Measurements from ENCODE around the gene PRKCE. TPM values are rescaled to one million over a fixed set of nuclear protein-coding genes. Genes with fewer than 3 reads are reported as not detected.

The PRKCE gene
- total and polyA plus RNA-seq, 2 donors (not counting 1 experiment from before 2014, with no cell fraction given): 23.6 to 271 TPM

GRCh38 chr2:45826884-45827635 is 175.6 kb downstream of the PRKCE start:
- H3K27ac Mint-ChIP-seq: no peak overlapping the region
- no peaks in the 10 kb centered on the region for H3K27me3 Mint-ChIP-seq
- H3K4me3 Mint-ChIP-seq: no peak overlapping the region
- intact Hi-C loops (cut with micrococcal nuclease): no loop called here
- Histone ChIP-seq H3K79me2 (ENCODE audit: control insufficient read depth, insufficient read depth, low read length) (peaks cover 67% of the 10 kb centered on the region), H3K9ac (ENCODE audit: low read length) (no peak overlapping the region), H3K36me3 (replicated peaks in 1 of 2; ENCODE audit: control extremely low read depth in 1 of 2, control insufficient read depth in 1 of 2, extremely low read depth in 1 of 2, insufficient read depth in 2 of 2, low read length in 1 of 2) (no peaks in the 10 kb centered on the region), H3K9me3 (ENCODE audit: control extremely low read depth in 1 of 3, control insufficient read depth in 2 of 3, insufficient read depth in 1 of 3, low read length in 2 of 3) (peaks cover 3 to 17% (median 15%) of the 10 kb centered on the region in 3 donors), H2AFZ (ENCODE audit: insufficient read depth, low read depth, low read length, poor library complexity, severe bottlenecking) (no peak overlapping the region), H3K4me1 (ENCODE audit: control insufficient read depth in 2 of 2, insufficient read depth in 2 of 2, low read length in 2 of 2) (peaks cover 19% of the 10 kb centered on the region in 2 donors), H4K20me1 (ENCODE audit: control insufficient read depth, insufficient read depth, low read length, poor library complexity, severe bottlenecking) (peaks cover 49% of the 10 kb centered on the region), H3K27me3 (replicated peaks in 1 of 4; ENCODE audit: control extremely low read depth in 1 of 4, control insufficient read depth in 3 of 4, insufficient read depth in 4 of 4, low read length in 3 of 4) (no peaks in the 10 kb centered on the region), H3K27ac (ENCODE audit: low read length in 2 of 2) (no peak overlapping the region), H3K4me3 (ENCODE audit: control extremely low read depth in 1 of 5, extremely low read depth in 1 of 5, insufficient read depth in 1 of 5, low read depth in 2 of 5, low read length in 4 of 5) (no peak overlapping the region), H3K4me2 (replicated peaks; ENCODE audit: low read depth, low read length, poor library complexity, severe bottlenecking) (peak overlapping the region; percentile 2)
- ChIA-PET POLR2A (no interaction called here), CTCF (interaction anchor here (0.8 to 5.0 kb wide), 2 partner anchors 8 to 46 kb away, joined by 3 to 25 read pairs; no protein-coding TSS in a partner anchor)
- DNase-seq: no peak
- ATAC-seq (ENCODE audit: low read depth): no peak
- peaks cover 49% of the 10 kb centered on the region for H3K4me1 Mint-ChIP-seq
- WGBS (ENCODE audit: insufficient coverage): 53% methylated on average over 6 of the region's 10 CpGs
- peaks cover 14% of the 10 kb centered on the region for H3K9me3 Mint-ChIP-seq (ENCODE audit: insufficient read depth)
- TF ChIP-seq CTCF (IDR thresholded peaks at IDR 0.05): no peak
- TF ChIP-seq EZH2 (IDR thresholded peaks at IDR 0.05; ENCODE audit: borderline replicate concordance, insufficient read depth, low read depth, low read length, poor library complexity, severe bottlenecking): no peak

GRCh38 chr2:45830322-45830721 is 178.8 kb downstream of the PRKCE start:
- Histone ChIP-seq H3K9me3 (ENCODE audit: control extremely low read depth in 1 of 3, control insufficient read depth in 2 of 3, insufficient read depth in 1 of 3, low read length in 2 of 3) (peaks cover 3 to 17% (median 15%) of the 10 kb centered on the region in 3 donors), H3K79me2 (ENCODE audit: control insufficient read depth, insufficient read depth, low read length) (peaks cover 53% of the 10 kb centered on the region), H3K4me2 (replicated peaks; ENCODE audit: low read depth, low read length, poor library complexity, severe bottlenecking) (no peak overlapping the region), H3K36me3 (replicated peaks in 1 of 2; ENCODE audit: control extremely low read depth in 1 of 2, control insufficient read depth in 1 of 2, extremely low read depth in 1 of 2, insufficient read depth in 2 of 2, low read length in 1 of 2) (no peaks in the 10 kb centered on the region), H3K9ac (ENCODE audit: low read length) (no peak overlapping the region), H2AFZ (ENCODE audit: insufficient read depth, low read depth, low read length, poor library complexity, severe bottlenecking) (no peak overlapping the region), H3K4me3 (ENCODE audit: control extremely low read depth in 1 of 5, extremely low read depth in 1 of 5, insufficient read depth in 1 of 5, low read depth in 2 of 5, low read length in 4 of 5) (no peak overlapping the region), H3K4me1 (ENCODE audit: control insufficient read depth in 2 of 2, insufficient read depth in 2 of 2, low read length in 2 of 2) (peaks cover 29 to 33% of the 10 kb centered on the region in 2 donors), H4K20me1 (ENCODE audit: control insufficient read depth, insufficient read depth, low read length, poor library complexity, severe bottlenecking) (peaks cover 24% of the 10 kb centered on the region), H3K27ac (ENCODE audit: low read length in 2 of 2) (no peak overlapping the region), H3K27me3 (replicated peaks in 1 of 4; ENCODE audit: control extremely low read depth in 1 of 4, control insufficient read depth in 3 of 4, insufficient read depth in 4 of 4, low read length in 3 of 4) (no peaks in the 10 kb centered on the region)
- Mint-ChIP-seq H3K4me3 (no peak overlapping the region), H3K9me3 (ENCODE audit: insufficient read depth) (peaks cover 14% of the 10 kb centered on the region), H3K27ac (no peak overlapping the region), H3K27me3 (no peaks in the 10 kb centered on the region), H3K4me1 (peaks cover 48% of the 10 kb centered on the region)
- no peak for DNase-seq
- intact Hi-C loops (cut with micrococcal nuclease): loop anchor here (5.0 kb wide), 2 partner anchors 43 to 178 kb away; partner anchors contain the start of gene PRKCE
- CTCF ChIA-PET: no interaction called here
- no peak for ATAC-seq (ENCODE audit: low read depth)
- TF ChIP-seq CTCF (IDR thresholded peaks at IDR 0.05) (no peak), EZH2 (IDR thresholded peaks at IDR 0.05; ENCODE audit: borderline replicate concordance, insufficient read depth, low read depth, low read length, poor library complexity, severe bottlenecking) (no peak)
- POLR2A ChIA-PET: no interaction called here
